B cell (primary cell): Measurements from ENCODE around the gene ACOXL. TPM values are rescaled to one million over a fixed set of nuclear protein-coding genes. Genes with fewer than 3 reads are reported as not detected.
A peak's percentile ranks its signal among the peaks of the same experiment; 100 is the strongest.

Experiments
- ATAC-seq: fragments of 200-7000 bp; cut with Tn5 transposase; one replicate; pipeline ENCODE4 v1.10.0; 2021; ENCODE audit warnings: low read depth, mild to moderate bottlenecking, moderate number of reproducible peaks, moderate library complexity
- CTCF ChIA-PET: fragments of 350-600 bp; sonication (Branson Sonifier 250); formaldehyde crosslinking; loops from one replicate; lab custom pipeline; 2021; ENCODE audit warnings: antibody characterized with exemption, inconsistent platforms; lab: Charles Lee
- POLR2A ChIA-PET: fragments of 350-600 bp; sonication (Branson Sonifier 250); formaldehyde crosslinking; loops from one replicate; lab custom pipeline; 2021; ENCODE audit warnings: antibody characterized with exemption; lab: Charles Lee
- DNase-seq: peaks from one replicate; pipeline ENCODE4 v3.0.0; 2013
- H2AFZ ChIP-seq: 2 replicates; pipeline ENCODE4 v1.6.1; 2012; ENCODE audit warnings: mild to moderate bottlenecking, low read depth, low read length; ENCODE audit not compliant: insufficient read depth, poor library complexity, severe bottlenecking
- H3K27ac ChIP-seq, 2 donors: 1 replicate in 1 of 2; 2 replicates in 1 of 2; pipeline ENCODE4 v1.5.1; 2012 to 2013; ENCODE audit warnings: low read length in 2 of 2, mild to moderate bottlenecking in 2 of 2, moderate library complexity in 1 of 2
- H3K27me3 ChIP-seq, 4 experiments: fragments of 200-600 bp in 1 of 4; sonication (generic) in 1 of 4; replicated peaks in 1 of 4; 1 replicate in 2 of 4; 2 replicates in 2 of 4; pipeline versions ENCODE4 v1.6.1 to v1.7.0; 2013 to 2016; ENCODE audit warnings: low read length in 3 of 4, mild to moderate bottlenecking in 2 of 4, mixed read lengths in 1 of 4, moderate library complexity in 1 of 4; ENCODE audit not compliant: insufficient read depth in 4 of 4, control insufficient read depth in 3 of 4; ENCODE audit errors: control extremely low read depth in 1 of 4
- H3K36me3 ChIP-seq, 2 experiments: replicated peaks in 1 of 2; 1 replicate in 1 of 2; 2 replicates in 1 of 2; pipeline versions ENCODE4 v1.6.1 to v1.7.1; 2013; ENCODE audit warnings: low read length in 1 of 2; ENCODE audit not compliant: insufficient read depth in 2 of 2, control insufficient read depth in 1 of 2; ENCODE audit errors: control extremely low read depth in 1 of 2, extremely low read depth in 1 of 2
- H3K4me1 ChIP-seq, 2 donors: fragments of 200-600 bp in 1 of 2; sonication (generic) in 1 of 2; 1 replicate in 1 of 2; 2 replicates in 1 of 2; pipeline versions ENCODE4 v1.5.1 to v1.6.1; 2013 to 2017; ENCODE audit warnings: low read length in 2 of 2; ENCODE audit not compliant: control insufficient read depth in 2 of 2, insufficient read depth in 2 of 2
- H3K4me2 ChIP-seq: replicated peaks from 2 replicates; pipeline ENCODE3; 2012; ENCODE audit warnings: mild to moderate bottlenecking, low read depth, low read length; ENCODE audit not compliant: poor library complexity, severe bottlenecking
- H3K4me3 ChIP-seq, 5 experiments: fragments of 200-600 bp in 1 of 5; sonication (generic) in 1 of 5; 1 replicate in 3 of 5; 2 replicates in 2 of 5; pipeline versions ENCODE4 v1.5.1 to v1.7.0; 2011 to 2016; ENCODE audit warnings: low read length in 4 of 5, mild to moderate bottlenecking in 4 of 5, low read depth in 2 of 5, control low read depth in 1 of 5, moderate library complexity in 1 of 5; ENCODE audit not compliant: insufficient read depth in 1 of 5; ENCODE audit errors: control extremely low read depth in 1 of 5, extremely low read depth in 1 of 5
- H3K79me2 ChIP-seq: fragments of 200-600 bp; sonication (generic); one replicate; pipeline ENCODE4 v1.6.0; 2016; ENCODE audit warnings: low read length; ENCODE audit not compliant: control insufficient read depth, insufficient read depth
- H3K9ac ChIP-seq: fragments of 200-600 bp; sonication (generic); 2 replicates; pipeline ENCODE4 v1.6.1; 2017; ENCODE audit warnings: mild to moderate bottlenecking, low read length, moderate library complexity
- H3K9me3 ChIP-seq, 3 donors: one replicate each; pipeline versions ENCODE4 v1.6.1 to v1.7.1; 2013; ENCODE audit warnings: low read length in 2 of 3; ENCODE audit not compliant: control insufficient read depth in 2 of 3, insufficient read depth in 1 of 3; ENCODE audit errors: control extremely low read depth in 1 of 3
- H4K20me1 ChIP-seq: 2 replicates; pipeline ENCODE4 v1.6.0; 2012; ENCODE audit warnings: mild to moderate bottlenecking, low read length; ENCODE audit not compliant: insufficient read depth, control insufficient read depth, poor library complexity, severe bottlenecking
- H3K27ac Mint-ChIP-seq: one replicate; pipeline ENCODE4 v1.8.0; 2021; ENCODE audit warnings: mixed read lengths
- H3K27me3 Mint-ChIP-seq: one replicate; pipeline ENCODE4 v1.8.0; 2021; ENCODE audit warnings: mixed read lengths
- H3K4me1 Mint-ChIP-seq: one replicate; pipeline ENCODE4 v1.8.0; 2021; ENCODE audit warnings: mixed read lengths
- H3K4me3 Mint-ChIP-seq: one replicate; pipeline ENCODE4 v1.8.0; 2021; ENCODE audit warnings: mixed read lengths
- H3K9me3 Mint-ChIP-seq: one replicate; pipeline ENCODE4 v1.8.0; 2022; ENCODE audit warnings: mixed read lengths; ENCODE audit not compliant: insufficient read depth
- EZH2 ChIP-seq: IDR thresholded peaks from 2 replicates; pipeline ENCODE4 v1.6.1; 2012; ENCODE audit warnings: borderline replicate concordance, low read depth, mild to moderate bottlenecking, moderate library complexity, low read length; ENCODE audit not compliant: insufficient read depth, poor library complexity, severe bottlenecking
- WGBS: methylation state at CpG from one replicate; pipeline ENCODE4 v1.1.5; 2013; ENCODE audit warnings: missing lambda C conversion rate; ENCODE audit not compliant: insufficient coverage; 5-methylcytosine and 5-hydroxymethylcytosine counted together
- intact Hi-C: fragments of 100-400 bp; cut with micrococcal nuclease; formaldehyde crosslinking; loops from one replicate; pipeline ENCODE4 v1.10.0; 2022
- polyA plus RNA-seq: library from polyadenylated mRNA; depleted of rRNA; stranded (reverse); fragments of >200 nt; gene quantifications from 2 replicates; pipeline ENCODE4 v1.2.3, GENCODE V29; 2012
- total RNA-seq, 2 donors: library from RNA; stranded (reverse); fragments of 120-200 nt in 1 of 2; gene quantifications; 1 replicate in 1 of 2; 2 replicates in 1 of 2; pipeline versions ENCODE4 v1.2.3 to v1.2.4, GENCODE V29; 2013 to 2022
- TF ChIP-seq, protein P1 (sequence below): fragments of 200-600 bp; IDR thresholded peaks from one replicate; pipeline ENCODE4 v1.8.0; 2022; ENCODE audit warnings: antibody characterized with exemption, mild to moderate bottlenecking

Gene ACOXL
- total and polyA plus RNA-seq, 2 donors (not counting 1 experiment from before 2014, with no cell fraction given), result 0.06 TPM; not detected in 1

DNA sequence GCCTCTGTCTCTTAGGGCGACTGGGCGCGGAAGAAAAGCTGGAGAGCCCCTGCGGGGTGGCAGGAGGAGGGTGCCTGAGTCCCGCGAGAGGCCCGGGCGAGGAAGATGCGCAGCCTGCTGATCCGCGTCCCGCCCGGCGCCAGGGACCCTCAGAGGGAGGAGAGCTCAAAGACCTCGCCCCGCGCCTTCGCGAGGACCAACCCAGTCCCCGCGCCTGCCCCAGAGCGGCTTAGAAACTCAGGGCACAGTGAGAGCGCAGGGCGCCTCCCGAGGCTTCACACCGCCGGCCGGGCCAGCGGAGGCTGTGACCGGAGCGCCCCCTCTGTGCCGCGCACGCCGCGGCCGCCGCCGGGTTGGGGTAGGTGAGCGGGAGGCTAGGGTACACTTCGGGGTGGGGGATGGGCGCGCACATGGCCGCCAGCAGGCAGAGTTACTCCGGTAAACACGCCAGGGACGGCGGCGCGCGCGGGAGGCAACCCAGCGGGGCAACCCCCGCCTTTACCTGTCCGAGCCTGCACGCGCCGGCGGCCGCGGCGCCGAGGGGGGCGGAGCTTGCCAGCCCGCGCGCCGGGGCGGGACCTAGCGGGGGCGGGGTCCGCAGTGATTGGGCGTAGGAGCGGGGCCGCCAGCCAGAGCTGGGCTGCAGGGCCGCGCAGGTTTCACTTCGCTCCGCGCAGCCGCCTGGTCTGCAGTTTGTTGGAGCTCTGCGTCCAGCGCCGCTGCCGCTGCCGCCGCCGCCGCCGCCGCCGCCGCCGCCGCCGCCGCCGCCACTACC lies 388.1 kb downstream of the ACOXL start, which contains the start of gene BCL2L11:
Gene BCL2L11 (plus strand): TSS at position 662 of the 775 bp plus-strand sequence. CDS start 2,832 bp downstream, outside the sequence.
- H3K9me3 Mint-ChIP-seq, result no peaks in the 10 kb centered on the region
- H3K27ac Mint-ChIP-seq, result peak within 1 kb of the TSS; percentile 91
- ATAC-seq (peak; percentile 74), DNase-seq (peak; percentile 96)
- Histone ChIP-seq H3K9me3 (peaks cover 0 to 20% (median 0%) of the 10 kb centered on the region in 3 donors), H3K4me2 (peak within 1 kb of the TSS; percentile 99), H3K36me3 (peaks cover 0 to 12% of the 10 kb centered on the region in 2 experiments), H3K4me3 (peak within 1 kb of the TSS; percentile 71 to 93 (median 88)), H3K4me1 (peaks cover 35 to 47% of the 10 kb centered on the region in 2 donors), H2AFZ (peak within 1 kb of the TSS; percentile 83), H3K27ac (peak within 1 kb of the TSS; percentile 75 to 87), H3K79me2 (peaks cover 27% of the 10 kb centered on the region), H3K9ac (peak within 1 kb of the TSS; percentile 92), H3K27me3 (peaks cover 0 to 41% (median 20%) of the 10 kb centered on the region in 4 experiments), H4K20me1 (peaks cover 41% of the 10 kb centered on the region)
- peaks cover 33% of the 10 kb centered on the region for H3K4me1 Mint-ChIP-seq
- WGBS, result under 1% methylated on average over 98 of the region's 98 CpGs
- peak within 1 kb of the TSS; percentile 93 for H3K4me3 Mint-ChIP-seq
- intact Hi-C loops, result loop anchor here (1.0 kb wide), 1 partner anchor 99 kb away; no protein-coding TSS in a partner anchor
- POLR2A ChIA-PET, result interaction anchor here (0.6 to 2.5 kb wide), 6 partner anchors 36 to 262 kb away, joined by 3 to 13 read pairs (median 4); no protein-coding TSS in a partner anchor
- H3K27me3 Mint-ChIP-seq, result peaks cover 27% of the 10 kb centered on the region
- CTCF ChIA-PET, result interaction anchor here (0.8 to 2.6 kb wide), 9 partner anchors 8 to 581 kb away, joined by 3 to 20 read pairs (median 5); no protein-coding TSS in a partner anchor
- TF ChIP-seq EZH2, result no peak
- TF ChIP-seq, protein P1, sequence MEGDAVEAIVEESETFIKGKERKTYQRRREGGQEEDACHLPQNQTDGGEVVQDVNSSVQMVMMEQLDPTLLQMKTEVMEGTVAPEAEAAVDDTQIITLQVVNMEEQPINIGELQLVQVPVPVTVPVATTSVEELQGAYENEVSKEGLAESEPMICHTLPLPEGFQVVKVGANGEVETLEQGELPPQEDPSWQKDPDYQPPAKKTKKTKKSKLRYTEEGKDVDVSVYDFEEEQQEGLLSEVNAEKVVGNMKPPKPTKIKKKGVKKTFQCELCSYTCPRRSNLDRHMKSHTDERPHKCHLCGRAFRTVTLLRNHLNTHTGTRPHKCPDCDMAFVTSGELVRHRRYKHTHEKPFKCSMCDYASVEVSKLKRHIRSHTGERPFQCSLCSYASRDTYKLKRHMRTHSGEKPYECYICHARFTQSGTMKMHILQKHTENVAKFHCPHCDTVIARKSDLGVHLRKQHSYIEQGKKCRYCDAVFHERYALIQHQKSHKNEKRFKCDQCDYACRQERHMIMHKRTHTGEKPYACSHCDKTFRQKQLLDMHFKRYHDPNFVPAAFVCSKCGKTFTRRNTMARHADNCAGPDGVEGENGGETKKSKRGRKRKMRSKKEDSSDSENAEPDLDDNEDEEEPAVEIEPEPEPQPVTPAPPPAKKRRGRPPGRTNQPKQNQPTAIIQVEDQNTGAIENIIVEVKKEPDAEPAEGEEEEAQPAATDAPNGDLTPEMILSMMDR, result no peak
